ENCODE data around the gene IL22RA1.

Gene IL22RA1

DNA sequence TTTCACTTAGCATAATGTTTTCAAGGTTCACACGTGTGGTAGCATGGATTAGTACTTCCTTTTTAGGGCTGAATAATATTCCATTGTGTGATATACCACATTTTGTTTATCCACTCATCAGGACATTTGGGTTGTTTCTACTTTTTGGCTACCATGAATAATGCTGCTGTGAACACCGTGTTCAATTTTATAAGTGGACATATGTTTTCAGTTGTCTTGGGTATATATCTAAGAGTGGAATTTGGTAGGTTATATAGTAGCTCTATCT, 3.8 kb downstream of the IL22RA1 start:
- FAIRE-seq: no peak

DNA sequence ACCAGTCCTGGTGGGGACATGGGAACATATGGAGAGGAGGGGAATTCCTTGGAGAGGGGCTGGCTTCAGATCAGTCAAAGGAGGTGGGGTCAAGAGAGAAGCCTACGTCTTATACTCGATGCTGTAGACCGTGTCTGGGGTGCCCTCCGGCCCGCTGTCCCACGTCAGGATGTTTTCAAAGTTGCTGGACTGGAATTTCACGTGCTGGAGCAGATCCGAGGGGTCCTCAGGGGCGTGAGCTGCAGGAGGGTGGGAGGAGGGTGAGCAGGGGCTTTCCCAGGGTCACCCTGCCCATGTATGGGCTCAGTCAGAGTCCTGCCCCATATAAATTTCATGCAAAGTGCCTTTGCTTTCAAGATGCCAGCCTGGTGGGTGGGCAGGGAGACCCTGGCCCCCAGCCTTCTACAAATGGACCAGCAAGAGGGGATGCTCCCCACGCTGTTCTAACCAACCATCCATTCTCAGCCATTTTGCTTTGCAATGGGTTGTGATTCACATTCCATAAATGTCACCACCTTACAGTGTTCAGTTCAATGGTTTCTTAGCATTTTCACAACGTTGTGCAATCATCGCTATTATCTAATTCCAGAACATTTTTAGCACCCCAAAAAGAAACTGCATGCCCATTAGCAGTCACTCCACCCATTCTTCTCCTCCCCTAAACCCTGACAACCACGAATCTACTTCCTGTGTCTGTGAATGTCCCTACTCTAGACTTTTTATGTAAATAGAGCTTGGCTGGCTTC, 4.3 kb downstream of the IL22RA1 start:
- no peak for FAIRE-seq
- DNase-seq (ENCODE audit: low spot score): no peak

More for the DNA sequence above, 3.8 kb downstream of the IL22RA1 start:
- no peak for DNase-seq (ENCODE audit: low spot score)

DNA sequence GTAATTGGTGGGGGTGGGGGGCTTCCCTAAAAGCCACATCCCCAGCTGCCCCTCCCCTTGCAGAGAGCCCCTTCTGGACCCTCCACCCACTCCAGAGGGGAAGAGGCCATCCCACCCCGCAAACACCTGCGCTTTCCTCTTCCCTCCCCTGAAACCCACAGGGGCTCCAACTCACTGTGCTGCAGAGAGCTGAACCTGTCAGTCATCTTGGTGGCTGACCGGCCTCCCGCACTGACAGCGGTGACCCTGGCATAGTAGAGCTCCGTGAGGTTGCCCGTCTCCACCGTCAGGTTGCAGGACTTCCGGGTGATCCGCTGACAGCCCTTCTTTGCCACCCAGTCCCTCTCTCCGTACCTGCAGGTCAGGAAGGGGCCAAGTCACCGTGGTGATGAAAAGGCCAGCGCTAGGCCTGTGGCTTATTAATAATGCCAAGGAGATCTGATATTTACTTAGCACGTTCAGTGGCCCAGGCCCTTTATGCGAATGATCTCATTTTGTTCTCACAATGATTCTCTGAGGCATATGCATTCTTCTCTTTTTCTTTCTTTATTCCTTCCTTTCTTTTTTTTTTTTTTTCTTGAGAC, 5.9 kb downstream of the IL22RA1 start:
- FAIRE-seq (no peak), DNase-seq (ENCODE audit: low spot score) (no peak)

DNA sequence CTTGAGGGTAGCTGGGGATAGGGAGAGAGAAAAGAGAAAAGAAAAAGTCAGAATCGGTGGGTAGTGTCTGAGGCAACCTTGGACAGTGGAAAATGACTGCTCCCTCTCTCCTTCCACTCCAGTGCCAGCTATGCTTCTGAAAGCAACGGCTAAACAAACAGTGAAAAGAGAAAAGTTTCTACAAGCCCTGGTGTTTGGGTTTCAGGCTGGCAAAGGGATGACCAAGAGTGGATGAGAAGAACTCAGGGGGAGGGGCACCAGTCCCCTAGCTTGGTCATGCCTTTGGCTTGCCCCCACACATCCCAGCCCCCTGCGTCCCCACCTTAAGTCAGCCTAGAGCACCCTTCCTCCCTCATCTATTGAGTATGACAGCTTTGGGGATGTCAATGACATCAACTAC, 8.6 kb downstream of the IL22RA1 start:
- FAIRE-seq (no peak), DNase-seq (ENCODE audit: low spot score) (no peak)

DNA sequence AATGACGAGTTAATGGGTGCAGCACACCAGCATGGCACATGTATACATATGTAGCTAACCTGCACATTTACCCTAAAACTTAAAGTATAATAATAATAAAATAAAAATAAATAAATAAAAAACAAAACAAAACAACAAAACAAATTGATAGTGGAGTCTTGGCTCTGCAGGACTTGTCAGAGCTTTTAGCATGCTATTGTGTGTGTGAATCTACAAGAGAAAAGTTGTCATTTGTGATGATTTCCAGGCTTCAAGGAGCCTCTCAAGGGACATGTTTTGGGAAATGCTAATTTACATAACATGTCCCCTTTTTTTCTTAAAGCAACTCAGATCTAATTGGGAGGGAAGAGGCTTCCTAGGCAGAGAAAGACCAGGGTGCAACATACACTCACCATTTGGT, 9.1 kb downstream of the IL22RA1 start:
- DNase-seq (ENCODE audit: low spot score) (no peak), FAIRE-seq (no peak)

DNA sequence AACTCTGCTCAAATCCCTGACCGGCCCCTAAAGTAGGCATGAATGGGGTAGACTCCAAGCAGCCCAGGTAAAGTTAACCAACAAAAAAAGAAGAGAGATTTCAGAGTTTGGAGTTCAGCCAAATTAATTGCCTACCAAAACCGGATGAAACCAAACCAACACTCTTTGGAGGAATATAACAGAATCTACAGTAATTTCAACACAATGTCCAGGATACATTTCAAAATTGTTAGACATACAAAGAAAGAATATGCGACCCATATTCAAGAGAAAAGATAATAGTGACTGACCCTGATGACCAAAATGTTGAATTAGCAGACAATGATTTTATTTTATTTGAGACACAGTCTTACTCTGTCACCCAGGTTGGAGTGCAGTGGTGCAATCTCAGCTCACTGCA, 12.6 kb downstream of the IL22RA1 start:
- DNase-seq (ENCODE audit: low spot score): no peak
- no peak for FAIRE-seq

DNA sequence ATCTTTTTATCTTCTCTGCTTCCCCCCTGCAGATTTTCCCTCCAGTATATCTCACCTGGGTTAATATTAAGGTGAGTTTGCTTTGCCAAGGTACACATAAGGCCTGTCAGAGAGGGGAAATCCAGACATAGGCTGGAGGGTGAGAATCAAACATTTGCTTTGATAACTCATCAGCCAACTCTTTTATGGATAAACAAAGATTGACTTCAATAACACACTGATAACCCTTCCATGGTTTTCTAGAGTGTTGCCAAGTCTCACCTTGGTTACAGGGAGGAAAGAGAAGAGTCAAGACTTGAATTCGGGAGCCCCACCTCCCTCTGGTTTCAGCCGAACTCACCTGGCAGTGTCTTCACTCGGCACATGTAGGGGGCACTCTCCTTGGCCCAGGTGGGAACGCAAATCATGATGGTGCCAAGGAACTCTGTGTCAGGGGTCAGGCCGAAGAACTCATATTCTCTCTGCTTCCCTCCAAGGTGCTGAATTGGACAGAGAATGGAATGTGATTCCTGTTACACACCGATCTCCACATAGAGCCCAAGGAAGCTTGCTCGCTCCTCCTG, 15.1 kb downstream of the IL22RA1 start:
- DNase-seq (ENCODE audit: low spot score) (no peak), FAIRE-seq (no peak)

DNA sequence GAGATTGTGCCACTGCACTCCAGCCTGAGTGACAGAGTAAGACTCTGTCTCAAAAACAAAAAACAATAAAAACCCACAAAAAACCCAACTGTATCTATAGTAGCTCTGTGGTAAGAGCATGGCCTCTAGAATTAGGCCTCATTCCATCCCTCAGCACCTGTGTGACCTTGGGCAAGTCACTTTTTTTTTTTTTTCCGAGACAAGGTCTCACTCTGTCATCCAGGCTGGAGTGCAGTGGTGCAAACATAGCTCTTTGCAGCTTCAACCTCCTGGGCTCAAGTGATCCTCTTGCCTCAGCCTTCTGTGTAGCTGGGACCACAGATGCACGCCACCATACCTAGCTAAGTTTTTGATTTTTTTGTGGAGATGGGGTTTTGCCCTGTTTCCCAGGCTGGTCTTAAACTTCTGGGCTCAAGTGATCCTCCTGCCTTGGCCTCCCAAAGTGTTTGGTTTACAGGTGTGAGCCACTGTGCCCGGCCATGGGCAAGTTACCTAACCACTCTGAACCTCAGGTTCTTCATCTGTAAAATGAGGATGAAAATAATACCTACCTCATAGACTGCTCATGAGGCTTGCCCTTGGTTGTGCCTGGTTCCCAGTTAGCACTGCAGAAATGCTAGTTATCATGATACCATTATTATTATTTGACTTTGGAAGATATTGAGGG, 15.7 kb downstream of the IL22RA1 start:
- FAIRE-seq (no peak), DNase-seq (ENCODE audit: low spot score) (no peak)

DNA sequence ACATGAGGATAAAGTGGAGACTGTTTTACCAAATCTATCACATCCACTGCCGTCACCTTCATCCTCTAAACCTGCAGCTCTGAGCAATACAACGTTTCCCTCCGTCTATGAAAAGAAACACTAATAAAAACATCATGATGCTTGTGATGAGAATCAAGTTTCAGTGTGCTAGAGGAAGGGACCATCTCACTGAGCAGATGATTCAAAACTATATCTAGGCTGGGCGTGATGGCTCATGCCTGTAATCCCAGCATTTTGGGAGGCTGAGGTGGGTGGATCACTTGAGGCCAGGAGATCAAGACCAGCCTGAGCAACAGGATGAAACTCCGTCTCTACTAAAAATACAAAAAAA, 16.3 kb downstream of the IL22RA1 start:
- no peak for DNase-seq (ENCODE audit: low spot score)
- no peak for FAIRE-seq

DNA sequence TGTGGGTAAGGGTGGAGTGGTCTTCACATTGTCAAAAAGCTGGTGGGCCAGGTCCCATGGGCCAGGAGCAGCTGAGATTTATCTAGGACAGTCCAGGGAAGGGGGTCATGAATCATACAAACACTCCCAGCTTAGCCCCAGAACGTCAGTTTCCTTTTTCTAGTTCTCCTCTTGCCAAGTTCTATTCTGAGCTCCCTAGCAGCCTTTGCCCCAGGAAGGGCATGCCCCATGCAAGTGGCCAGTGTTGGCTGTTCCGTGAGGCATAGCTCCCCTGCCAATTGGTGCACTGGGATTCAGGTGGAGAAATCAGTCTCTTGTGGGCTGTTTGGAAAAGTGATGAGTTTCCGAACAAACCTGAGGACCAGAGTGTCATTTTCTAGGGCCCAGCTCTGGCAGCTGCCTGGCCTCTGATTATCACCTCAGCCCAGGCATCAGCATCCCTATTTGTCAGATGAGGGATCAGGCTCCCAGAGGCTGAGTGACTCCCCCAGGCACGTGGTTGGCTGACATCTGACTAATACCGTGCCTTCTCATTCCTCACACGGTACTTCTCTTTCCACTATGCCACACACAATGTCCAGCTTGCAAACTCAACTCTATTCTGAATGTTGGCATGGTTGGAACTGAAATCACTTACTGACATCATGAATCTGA, 16.8 kb downstream of the IL22RA1 start:
- no peak for FAIRE-seq
- DNase-seq (ENCODE audit: low spot score): no peak

DNA sequence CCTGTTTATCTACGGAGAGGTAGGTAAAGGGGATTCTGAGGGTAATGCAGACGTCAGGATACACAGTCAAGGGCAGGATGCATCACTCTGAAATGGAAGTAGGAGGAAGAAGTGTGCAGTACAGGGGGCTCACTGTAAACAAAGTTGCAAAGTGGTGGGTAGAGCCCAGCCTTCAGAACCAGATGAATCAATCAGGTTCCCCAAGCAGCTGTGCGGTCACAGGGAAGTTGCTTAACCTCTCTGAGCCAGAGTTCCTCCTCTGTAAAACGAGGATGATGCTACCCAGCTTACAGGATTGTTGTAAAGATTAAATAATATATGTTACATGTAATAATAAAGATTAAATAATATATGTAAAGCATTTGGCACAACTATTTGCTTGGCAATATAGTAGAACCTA, 17.5 kb downstream of the IL22RA1 start:
- FAIRE-seq (no peak), DNase-seq (ENCODE audit: low spot score) (no peak)

DNA sequence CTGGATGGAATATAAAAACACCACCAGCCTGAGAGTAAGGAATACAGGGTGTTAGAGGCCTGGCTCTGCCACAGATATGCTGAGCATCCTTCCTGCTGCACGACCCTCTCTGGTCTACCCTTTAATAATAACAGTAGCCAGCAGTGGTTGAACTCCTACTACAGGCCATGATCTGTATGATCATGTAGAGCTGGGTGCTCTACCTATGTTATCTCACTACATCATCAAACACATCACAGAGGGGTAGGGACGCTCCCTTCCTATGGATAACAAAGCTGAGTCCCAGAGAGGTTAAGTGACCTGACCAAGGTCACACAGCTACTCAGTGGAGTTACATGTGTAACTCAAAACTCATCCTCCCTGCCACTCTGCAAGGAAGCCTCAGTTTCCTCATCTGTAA, 18.0 kb downstream of the IL22RA1 start:
- DNase-seq (ENCODE audit: low spot score): no peak
- no peak for FAIRE-seq

DNA sequence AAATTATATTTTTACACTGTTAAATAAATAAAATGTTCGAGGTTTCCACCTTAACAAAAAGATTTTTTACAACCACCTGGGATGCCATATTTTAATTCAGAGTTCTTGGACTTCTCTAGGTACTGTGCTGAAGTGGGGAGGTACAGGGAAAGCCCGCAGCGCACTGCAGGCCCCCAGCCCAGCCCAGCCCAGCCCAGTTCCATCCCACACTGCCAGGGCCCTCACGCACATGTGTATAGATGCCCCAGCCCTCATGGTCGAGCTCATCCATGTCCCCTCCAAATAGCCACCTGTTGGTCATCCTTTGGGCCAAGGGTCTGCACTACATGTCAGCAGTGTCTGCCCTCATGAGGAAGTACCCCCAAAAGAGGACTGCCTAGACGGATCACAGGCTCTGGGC, 19.3 kb downstream of the IL22RA1 start:
- FAIRE-seq (no peak), DNase-seq (ENCODE audit: low spot score) (no peak)

DNA sequence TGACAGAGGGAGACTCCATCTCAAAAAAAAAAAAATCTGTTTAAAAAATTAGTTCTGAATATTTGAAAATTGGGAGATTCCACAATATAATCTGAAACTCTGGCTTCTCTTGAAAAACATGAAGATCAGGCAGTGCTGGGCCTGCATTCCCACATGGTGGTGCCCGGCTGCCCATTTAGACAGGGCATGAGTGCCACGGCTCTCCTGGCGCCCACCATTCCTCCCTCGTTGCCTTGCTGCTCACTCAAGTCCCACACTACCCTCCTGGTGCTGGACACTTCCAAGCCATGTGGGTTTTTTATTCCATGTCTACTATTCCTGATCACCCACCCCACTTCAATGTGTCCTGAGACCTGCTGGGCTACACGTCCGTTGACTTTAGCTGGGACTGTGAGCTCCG, 20.2 kb downstream of the IL22RA1 start:
- no peak for DNase-seq (ENCODE audit: low spot score)
- no peak for FAIRE-seq

DNA sequence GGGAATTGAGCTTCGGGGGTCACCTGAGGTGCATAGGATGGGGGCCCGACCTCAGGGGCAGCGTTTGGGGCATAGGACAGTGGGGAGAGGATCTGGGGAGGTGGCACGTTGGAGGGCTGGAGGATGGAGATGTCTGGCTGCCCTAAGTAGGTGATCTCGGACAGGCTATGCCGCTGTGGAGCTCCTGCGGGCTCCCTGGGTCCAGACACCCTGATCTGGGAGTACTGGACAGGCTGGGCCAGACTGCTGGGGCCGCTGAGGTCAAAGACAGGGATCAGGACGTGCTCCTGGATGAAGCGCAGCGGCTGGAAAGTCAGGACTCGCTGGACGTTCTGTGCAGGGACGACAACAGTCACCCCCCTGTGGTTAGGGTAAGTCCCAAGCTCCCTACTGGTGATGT, 21.5 kb downstream of the IL22RA1 start:
- DNase-seq (ENCODE audit: low spot score): no peak
- FAIRE-seq: no peak

DNA sequence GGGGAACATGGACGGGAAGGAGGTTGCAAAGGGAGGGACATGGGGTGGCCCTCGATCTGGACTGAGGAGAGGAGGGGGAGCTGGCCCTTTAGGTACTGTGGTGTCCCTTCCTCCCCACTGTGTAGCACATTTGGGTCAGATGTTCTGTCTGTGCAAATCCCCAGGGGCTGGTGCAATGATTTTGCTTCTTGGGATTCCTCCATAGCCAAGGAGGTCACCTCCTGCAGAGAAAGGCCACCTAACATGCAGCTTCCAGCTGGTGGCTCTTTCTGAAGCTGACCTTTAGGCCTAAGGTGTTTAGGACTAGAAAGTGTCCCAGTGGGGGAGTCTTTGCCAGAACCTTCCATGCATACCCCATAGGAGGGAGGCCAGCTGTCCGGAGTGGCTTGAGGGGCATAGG, 22.0 kb downstream of the IL22RA1 start:
- FAIRE-seq (no peak), DNase-seq (ENCODE audit: low spot score) (no peak)

DNA sequence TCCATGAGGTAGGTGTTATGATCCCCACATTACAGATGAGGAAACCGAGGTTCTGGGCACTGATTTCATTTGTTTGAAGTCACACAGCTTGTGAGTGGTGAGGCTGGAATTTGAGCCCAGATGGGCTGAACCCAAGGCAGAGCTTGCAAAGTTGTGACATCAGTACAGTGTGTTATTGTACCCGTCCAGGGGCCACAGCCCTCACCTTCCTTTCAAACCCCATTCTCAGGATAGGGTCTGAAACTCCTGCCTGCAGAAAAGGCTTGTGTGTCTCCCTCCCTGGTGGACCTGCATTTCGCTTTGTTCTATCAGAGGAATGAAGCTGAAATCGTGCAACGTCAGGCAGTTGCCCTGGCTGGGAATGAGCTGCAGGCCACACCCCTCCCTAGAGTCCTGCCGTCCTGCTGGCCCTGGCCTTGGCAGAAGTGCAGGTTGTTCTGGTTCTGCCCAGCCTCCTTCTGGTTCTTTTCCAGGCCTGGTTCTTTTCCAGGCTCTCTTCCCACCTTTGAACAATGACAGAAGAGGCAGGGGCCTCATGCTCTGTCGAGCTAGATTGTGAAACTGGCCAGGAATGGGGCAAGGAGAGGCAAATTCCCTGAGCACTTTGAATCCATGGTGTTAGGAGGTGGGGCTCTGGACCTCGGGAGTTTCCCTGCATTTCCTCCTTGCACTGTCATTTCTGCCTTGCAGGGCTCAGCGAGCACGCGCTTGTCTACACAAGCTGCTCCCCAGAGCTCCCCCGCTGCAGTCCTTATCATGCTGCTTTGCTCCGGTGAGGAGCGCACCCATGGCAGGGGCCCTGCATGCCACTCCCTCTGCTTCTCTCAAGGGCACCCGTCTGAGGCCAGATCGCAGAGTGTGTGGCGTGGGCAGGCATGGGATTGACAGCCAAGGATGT, 22.8 kb downstream of the IL22RA1 start:
- FAIRE-seq (no peak), DNase-seq (ENCODE audit: low spot score) (peak; percentile 36)

DNA sequence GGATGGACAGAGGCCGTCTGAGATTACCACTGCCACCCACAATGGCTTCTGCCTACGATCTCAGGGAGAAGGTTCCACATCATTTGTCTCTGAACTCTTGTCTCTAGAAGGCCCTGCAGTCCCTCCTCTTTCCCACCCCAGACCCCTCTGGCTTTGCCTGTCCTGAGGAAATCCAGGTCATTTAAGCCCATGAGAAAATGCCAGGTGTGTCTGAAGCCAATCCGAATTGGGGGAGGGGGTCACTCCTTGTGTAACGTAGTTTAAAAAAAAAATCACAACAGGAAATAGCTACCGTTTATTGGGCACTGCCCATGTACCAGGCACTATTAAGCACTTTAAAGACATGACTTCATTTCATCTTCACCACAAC, 23.5 kb downstream of the IL22RA1 start:
- DNase-seq (ENCODE audit: low spot score) (no peak), FAIRE-seq (no peak)

DNA sequence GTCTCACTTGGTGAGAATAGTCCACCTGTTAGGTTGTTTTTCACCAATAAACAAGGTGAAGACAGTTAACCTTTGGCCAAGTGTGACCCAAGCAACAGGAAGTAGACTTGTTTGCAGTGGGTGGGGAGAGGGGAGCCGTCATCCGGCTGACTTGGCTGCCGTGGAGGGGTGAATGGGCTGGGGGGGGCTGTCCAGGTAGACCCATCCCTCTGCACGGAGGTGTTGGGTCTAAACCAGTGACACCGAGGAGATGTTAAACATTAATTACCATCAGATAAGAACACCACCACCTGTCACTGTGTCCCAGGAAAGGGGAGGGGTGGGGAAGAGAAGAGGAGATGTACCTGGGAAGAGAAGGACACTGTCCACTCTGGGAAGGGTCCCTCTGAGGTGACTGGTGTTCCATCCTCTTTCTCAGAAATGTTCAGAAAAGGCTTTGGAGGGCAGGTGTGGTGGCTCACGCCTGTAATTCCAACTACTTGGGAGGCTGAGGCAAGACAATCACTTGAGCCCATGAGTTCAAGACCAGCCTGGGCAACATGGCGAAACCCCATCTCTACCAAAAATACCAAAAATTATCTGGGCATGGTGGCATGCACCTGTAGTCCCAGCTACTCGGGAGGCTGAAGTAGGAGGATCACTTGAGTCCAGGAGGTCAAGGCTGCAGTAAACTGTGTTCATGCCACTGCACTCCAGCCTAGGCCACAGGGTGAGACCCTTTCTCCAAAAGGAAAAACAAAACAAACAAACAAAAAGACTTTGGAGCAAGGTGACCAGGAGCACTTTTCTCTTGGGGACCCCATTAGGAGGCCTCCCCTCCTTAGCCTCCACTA, 24.3 kb downstream of the IL22RA1 start:
- DNase-seq (ENCODE audit: low spot score) (no peak), FAIRE-seq (no peak)

DNA sequence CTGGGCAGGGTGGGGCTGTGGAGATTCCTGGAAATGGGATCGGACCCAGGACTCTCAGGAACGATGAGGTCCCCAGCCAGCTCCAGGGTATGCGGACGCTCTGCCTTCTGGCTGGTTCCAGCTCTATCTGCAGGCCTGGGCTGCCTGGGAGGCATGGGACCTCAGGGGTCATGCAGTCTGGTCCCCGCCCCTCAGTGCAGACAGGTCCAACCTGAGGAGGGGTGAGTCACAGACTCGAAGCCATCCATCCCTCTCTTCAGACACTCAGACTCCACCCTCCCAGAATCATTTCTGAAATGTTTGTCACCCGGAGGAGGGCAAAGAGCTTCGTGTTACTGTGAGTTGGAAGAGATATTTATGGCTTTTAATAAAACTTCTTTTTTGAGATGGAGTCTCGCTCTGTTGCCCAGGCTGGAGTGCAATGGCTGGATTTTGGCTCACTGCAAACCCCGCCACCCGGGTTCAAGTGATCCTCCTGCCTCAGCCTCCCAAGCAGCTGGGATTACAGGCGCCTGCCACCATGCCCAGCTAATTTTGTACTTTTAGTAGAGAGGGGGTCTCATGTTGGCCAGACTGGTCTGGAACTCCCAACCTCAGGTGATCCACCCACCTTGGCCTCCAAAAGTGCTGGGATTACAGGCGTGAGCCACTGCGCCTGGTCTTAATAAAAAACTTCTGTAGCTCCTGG, 25.1 kb downstream of the IL22RA1 start:
- peak; percentile 63 for FAIRE-seq

More for the DNA sequence above, 25.1 kb downstream of the IL22RA1 start:
- DNase-seq (ENCODE audit: low spot score): peak; percentile 54
